Measurements from ENCODE around the gene SMIM29. TPM values are rescaled to one million over a fixed set of nuclear protein-coding genes. Genes with fewer than 3 reads are reported as not detected.
"Not testable (repeated sequence)": the region's sequence is repeated elsewhere in the genome, so short reads cannot be mapped to it uniquely, and the experiment has no call there.

The SMIM29 gene
- total RNA-seq, 2 experiments from 2014 or later, result 22.0 to 23.9 TPM

- no peaks in the 10 kb centered on the region for H3K9me3 Mint-ChIP-seq
- H3K27me3 Mint-ChIP-seq, result no peaks in the 10 kb centered on the region
- intact Hi-C loops (cut with DNase I, micrococcal nuclease), result loop anchor here (1.0 to 10.0 kb wide), 10 partner anchors 9 to 1403 kb away; partner anchors contain the start of genes ANKS1A (in 1 of the 2), ILRUN (in 1 of the 2), LEMD2 (in 1 of the 2) and NUDT3 (in 1 of the 2)
- Histone ChIP-seq H3K9me3 (ENCODE audit: control insufficient read depth in 1 of 2, insufficient read depth in 1 of 2, low read length in 2 of 2) (no peaks in the 10 kb centered on the region), H3K4me1 (ENCODE audit: insufficient read depth, low read length) (peaks cover 57% of the 10 kb centered on the region), H3K27ac (ENCODE audit: low read depth in 1 of 2, low read length in 2 of 2) (peak overlapping the region; percentile 86 to 96), H3K36me3 (ENCODE audit: insufficient read depth, low read length) (peaks cover 22% of the 10 kb centered on the region), H3K27me3 (ENCODE audit: control insufficient read depth in 1 of 2, insufficient read depth in 2 of 2, low read length in 2 of 2) (no peaks in the 10 kb centered on the region), H3K4me3 (ENCODE audit: low read length) (peak overlapping the region; percentile 96)
- H3K27ac Mint-ChIP-seq, result peak overlapping the region; percentile 91
- no peak for TF ChIP-seq CTCF (IDR thresholded peaks at IDR 0.05)
- H3K4me3 Mint-ChIP-seq, result peak overlapping the region; percentile 97
- ChIA-PET CTCF (interaction anchor here (0.7 to 4.1 kb wide), 9 partner anchors 11 to 168 kb away, joined by 3 to 46 read pairs (median 4); partner anchors contain the start of gene HMGA1), POLR2A (interaction anchor here (1.0 to 5.1 kb wide), 6 partner anchors 11 to 168 kb away, joined by 3 to 80 read pairs (median 29); partner anchors contain the start of genes HMGA1 and NUDT3)
- DNase-seq (peak in 1 of 14 experiments; percentile 39), ATAC-seq (ENCODE audit: poor library complexity) (no peak)
- H3K36me3 Mint-ChIP-seq (ENCODE audit: low read depth), result peaks cover 38% of the 10 kb centered on the region
- peaks cover 39% of the 10 kb centered on the region for H3K4me1 Mint-ChIP-seq (ENCODE audit: low read depth)
These were observed 1.2 kb downstream of the SMIM29 start for GRCh38 chr6:34247481-34248197.

- no peak overlapping the region for H3K4me3 ChIP-seq (ENCODE audit: low read length)
- H3K36me3 Mint-ChIP-seq (ENCODE audit: low read depth), result peaks cover 47% of the 10 kb centered on the region
- H3K27me3 Mint-ChIP-seq, result no peaks in the 10 kb centered on the region
- peak in 13 of 14 experiments; percentile 29 to 73 (median 49) for DNase-seq
- intact Hi-C loops (cut with DNase I, micrococcal nuclease), result loop anchor here in 1 of 2 experiments (5.0 to 10.0 kb wide), 4 partner anchors 451 to 1402 kb away; partner anchors contain the start of genes ANKS1A, ILRUN, LEMD2 and PSMB8
- POLR2A ChIA-PET, result interaction anchor here (5.1 kb wide), 1 partner anchor 10 kb away, joined by 80 read pairs; the partner anchor contains the start of gene HMGA1
- H3K27me3 ChIP-seq (ENCODE audit: control insufficient read depth in 1 of 2, insufficient read depth in 2 of 2, low read length in 2 of 2), result no peaks in the 10 kb centered on the region
- H3K27ac ChIP-seq (ENCODE audit: low read depth in 1 of 2, low read length in 2 of 2), result peak overlapping the region; percentile 46 to 86
- peaks cover 47% of the 10 kb centered on the region for H3K4me1 Mint-ChIP-seq (ENCODE audit: low read depth)
- H3K4me1 ChIP-seq (ENCODE audit: insufficient read depth, low read length), result peaks cover 65% of the 10 kb centered on the region
- peak overlapping the region; percentile 97 for H3K4me3 Mint-ChIP-seq
- ATAC-seq (ENCODE audit: poor library complexity), result no peak
- peaks cover 31% of the 10 kb centered on the region for H3K36me3 ChIP-seq (ENCODE audit: insufficient read depth, low read length)
- peak overlapping the region; percentile 91 for H3K27ac Mint-ChIP-seq
- no peaks in the 10 kb centered on the region for H3K9me3 ChIP-seq (ENCODE audit: control insufficient read depth in 1 of 2, insufficient read depth in 1 of 2, low read length in 2 of 2)
- no peaks in the 10 kb centered on the region for H3K9me3 Mint-ChIP-seq
- peak; percentile 45 for TF ChIP-seq CTCF (IDR thresholded peaks at IDR 0.05)
- CTCF ChIA-PET, result interaction anchor here (0.7 to 1.0 kb wide), 3 partner anchors 50 to 168 kb away, joined by 3 to 4 read pairs (median 3); no protein-coding TSS in a partner anchor
These were observed 2.0 kb downstream of the SMIM29 start for GRCh38 chr6:34246563-34247391.

GRCh38 chr6:34246249-34246562 is 2.6 kb downstream of the SMIM29 start:
- ChIA-PET CTCF (interaction anchor here (0.7 kb wide), 1 partner anchor 49 kb away, joined by 3 read pairs; no protein-coding TSS in a partner anchor), POLR2A (interaction anchor here (5.1 kb wide), 1 partner anchor 9 kb away, joined by 80 read pairs; the partner anchor contains the start of gene HMGA1)
- Histone ChIP-seq H3K4me1 (ENCODE audit: insufficient read depth, low read length) (peaks cover 68% of the 10 kb centered on the region), H3K27ac (ENCODE audit: low read depth in 1 of 2, low read length in 2 of 2) (peak overlapping the region in 1 of 2 donors; percentile 46), H3K4me3 (ENCODE audit: low read length) (no peak overlapping the region), H3K27me3 (ENCODE audit: control insufficient read depth in 1 of 2, insufficient read depth in 2 of 2, low read length in 2 of 2) (no peaks in the 10 kb centered on the region), H3K36me3 (ENCODE audit: insufficient read depth, low read length) (peaks cover 37% of the 10 kb centered on the region), H3K9me3 (ENCODE audit: control insufficient read depth in 1 of 2, insufficient read depth in 1 of 2, low read length in 2 of 2) (no peaks in the 10 kb centered on the region)
- Mint-ChIP-seq H3K36me3 (ENCODE audit: low read depth) (peaks cover 52% of the 10 kb centered on the region), H3K27me3 (no peaks in the 10 kb centered on the region), H3K4me3 (peak overlapping the region; percentile 42), H3K9me3 (no peaks in the 10 kb centered on the region), H3K27ac (peak overlapping the region; percentile 59), H3K4me1 (ENCODE audit: low read depth) (peaks cover 47% of the 10 kb centered on the region)
- TF ChIP-seq CTCF (IDR thresholded peaks at IDR 0.05), result no peak
- DNase-seq, result no peak
- intact Hi-C loops (cut with DNase I, micrococcal nuclease), result loop anchor here in 1 of 2 experiments (5.0 to 10.0 kb wide), 4 partner anchors 451 to 1401 kb away; partner anchors contain the start of genes ANKS1A, ILRUN, LEMD2 and PSMB8
- ATAC-seq (ENCODE audit: poor library complexity), result no peak

GRCh38 chr6:34245761-34246140 is 3.1 kb downstream of the SMIM29 start:
- H3K27ac ChIP-seq (ENCODE audit: low read depth in 1 of 2, low read length in 2 of 2); ATAC-seq (ENCODE audit: poor library complexity); H3K9me3 ChIP-seq (ENCODE audit: control insufficient read depth in 1 of 2, insufficient read depth in 1 of 2, low read length in 2 of 2); H3K4me3 Mint-ChIP-seq; DNase-seq; H3K9me3 Mint-ChIP-seq; H3K27me3 ChIP-seq (ENCODE audit: control insufficient read depth in 1 of 2, insufficient read depth in 2 of 2, low read length in 2 of 2); H3K27me3 Mint-ChIP-seq; H3K4me3 ChIP-seq (ENCODE audit: low read length): not testable (repeated sequence)
- Histone ChIP-seq H3K4me1 (ENCODE audit: insufficient read depth, low read length) (peaks cover 68% of the 10 kb centered on the region), H3K36me3 (ENCODE audit: insufficient read depth, low read length) (peaks cover 41% of the 10 kb centered on the region)
- peak overlapping the region; percentile 59 for H3K27ac Mint-ChIP-seq
- ChIA-PET CTCF (interaction anchor here (0.7 kb wide), 1 partner anchor 49 kb away, joined by 3 read pairs; no protein-coding TSS in a partner anchor), POLR2A (interaction anchor here (5.1 kb wide), 1 partner anchor 9 kb away, joined by 80 read pairs; the partner anchor contains the start of gene HMGA1)
- intact Hi-C loops (cut with DNase I, micrococcal nuclease), result loop anchor here in 1 of 2 experiments (5.0 to 10.0 kb wide), 4 partner anchors 452 to 1401 kb away; partner anchors contain the start of genes ANKS1A, ILRUN, LEMD2 and PSMB8
- peaks cover 57% of the 10 kb centered on the region for H3K36me3 Mint-ChIP-seq (ENCODE audit: low read depth)
- peaks cover 47% of the 10 kb centered on the region for H3K4me1 Mint-ChIP-seq (ENCODE audit: low read depth)

Measured in CD4-positive, alpha-beta T cell (primary cell).